Inflammatory macrophage treated with lipopolysaccharide for 4 hours (primary cell): ENCODE measurements around the gene CDH8.
"Not testable (repeated sequence)": the region's sequence is repeated elsewhere in the genome, so short reads cannot be mapped to it uniquely, and the experiment has no call there.

Experiments
- DNase-seq: peaks from one replicate; pipeline ENCODE4 v3.0.0-alpha.2; 2020

Gene CDH8

DNA sequence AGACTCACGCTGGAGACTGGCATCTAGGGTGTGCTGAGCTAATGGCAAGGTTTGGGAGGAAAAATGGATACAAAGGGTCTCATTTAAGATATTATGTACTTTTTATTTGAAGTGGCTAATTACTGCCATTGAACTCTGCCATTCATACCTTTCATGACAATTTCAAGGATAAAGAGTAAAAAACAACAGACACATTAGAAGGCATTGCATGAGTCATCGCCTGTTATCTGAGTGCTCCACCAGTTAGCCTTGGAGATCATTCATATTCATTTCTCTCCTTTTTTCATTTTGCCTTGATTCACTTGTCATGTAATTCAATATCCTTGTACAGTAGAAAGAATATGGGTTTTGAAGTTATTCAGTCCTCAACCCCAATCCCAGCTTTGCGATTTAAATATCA lies 109.5 kb downstream of the CDH8 start:
- no peak for DNase-seq

DNA sequence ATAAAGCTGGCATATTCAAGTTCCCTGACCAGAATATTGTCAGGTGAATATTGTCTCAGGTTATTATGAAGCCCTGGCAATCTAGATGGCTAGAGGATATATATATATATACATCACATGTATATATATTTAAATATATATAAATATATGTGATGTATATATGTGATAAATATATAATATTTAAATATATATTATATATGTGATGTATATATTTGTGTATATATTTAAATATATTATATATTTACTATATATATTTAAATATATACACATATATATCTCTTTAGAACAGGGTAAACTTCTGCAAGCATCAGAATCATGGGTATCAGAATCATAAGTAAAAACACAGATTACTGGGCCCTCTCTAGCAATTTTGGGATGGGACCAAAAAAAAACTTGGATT lies 112.6 kb downstream of the CDH8 start:
- no peak for DNase-seq

DNA sequence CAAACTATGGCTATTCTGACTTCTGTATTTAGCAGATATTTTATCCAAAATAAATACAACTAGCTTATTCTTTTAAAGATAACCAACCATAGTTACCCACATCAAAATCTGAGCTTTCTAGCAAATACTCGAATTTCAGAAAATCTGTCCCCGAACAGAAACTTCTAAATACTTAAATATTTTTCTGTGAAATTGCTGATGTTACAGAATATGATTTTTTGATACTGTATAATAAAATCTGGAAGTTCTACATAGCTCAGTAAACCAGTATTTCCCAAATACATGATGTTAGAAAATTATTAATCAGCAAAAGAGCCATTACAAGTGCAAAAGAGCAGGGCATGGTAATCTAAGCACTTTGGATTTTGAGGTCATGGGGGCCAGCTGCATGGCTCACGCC lies 114.9 kb downstream of the CDH8 start:
- DNase-seq: no peak

DNA sequence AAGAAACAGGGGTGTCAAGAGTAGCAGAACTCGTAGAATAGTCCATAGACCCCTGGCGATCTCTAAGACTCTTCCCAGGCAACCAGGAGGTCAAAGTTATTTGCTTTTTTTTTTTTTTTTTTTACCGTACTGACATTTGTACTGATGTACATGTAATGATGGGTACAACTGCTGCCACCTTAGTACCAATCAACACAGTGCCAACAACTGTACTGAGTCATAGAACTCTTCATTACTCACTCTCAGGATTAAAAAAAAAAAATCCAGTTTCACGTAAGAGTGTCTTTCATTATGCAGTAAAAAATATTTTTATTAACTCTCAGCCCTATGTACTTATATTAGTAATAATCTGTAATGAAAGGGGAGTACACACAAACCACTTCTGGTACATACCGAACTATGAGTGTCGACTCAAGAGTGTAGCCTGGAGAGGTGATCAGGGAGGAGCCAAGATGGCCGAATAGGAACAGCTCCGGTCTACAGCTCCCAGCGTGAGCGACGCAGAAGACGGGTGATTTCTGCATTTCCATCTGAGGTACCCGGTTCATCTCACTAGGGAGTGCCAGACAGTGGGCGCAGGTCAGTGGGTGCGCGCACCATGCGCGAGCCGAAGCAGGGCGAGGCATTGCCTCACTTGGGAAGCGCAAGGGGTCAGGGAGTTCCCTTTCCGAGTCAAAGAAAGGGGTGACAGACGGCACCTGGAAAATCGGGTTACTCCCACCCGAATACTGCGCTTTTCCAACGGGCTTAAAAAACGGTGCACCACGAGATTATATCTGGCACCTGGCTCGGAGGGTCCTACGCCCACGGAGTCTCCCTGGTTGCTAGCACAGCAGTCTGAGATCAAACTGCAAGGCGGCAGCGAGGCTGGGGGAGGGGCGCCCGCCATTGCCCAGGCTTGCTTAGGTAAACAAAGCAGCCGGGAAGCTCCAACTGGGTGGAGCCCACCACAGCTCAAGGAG lies 118.1 kb downstream of the CDH8 start:
- not testable (repeated sequence) for DNase-seq

DNA sequence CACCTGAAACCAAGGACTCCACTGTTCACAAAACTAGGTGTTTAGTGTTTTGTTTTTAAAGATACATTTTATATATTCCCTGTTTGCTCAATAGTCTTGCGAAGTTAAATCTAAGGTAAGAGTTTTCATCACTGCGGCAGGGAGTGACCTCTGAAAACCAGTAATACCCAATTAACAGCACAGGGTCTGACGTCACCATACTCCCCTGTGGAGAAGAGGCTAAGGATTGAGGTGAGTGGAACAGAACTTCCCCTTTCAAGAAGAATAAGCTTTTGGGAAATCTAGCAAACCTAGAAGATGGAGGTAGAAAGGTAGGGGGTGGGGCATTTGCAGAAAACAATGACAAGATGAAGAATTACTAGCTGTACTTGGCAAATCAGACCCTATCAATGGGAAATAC lies 120.7 kb downstream of the CDH8 start:
- no peak for DNase-seq

DNA sequence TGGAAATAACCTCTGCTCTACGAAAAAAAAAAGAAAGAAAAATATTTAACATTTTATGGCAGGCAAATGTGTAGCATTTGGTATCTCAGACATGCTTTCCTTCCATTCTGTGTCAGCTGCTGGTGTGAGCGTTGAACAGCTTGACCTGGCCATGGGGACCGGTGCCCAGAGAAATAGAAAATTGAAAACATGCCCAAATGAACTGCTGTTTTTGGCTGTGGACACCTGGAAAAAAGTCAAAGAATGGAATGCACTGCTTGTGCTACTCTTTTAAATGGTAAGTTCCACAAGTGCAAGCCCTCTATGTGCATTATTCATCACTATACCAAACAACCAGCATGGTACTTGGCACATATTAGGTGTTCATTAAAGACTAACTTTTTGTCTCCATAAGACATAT lies 127.2 kb downstream of the CDH8 start:
- no peak for DNase-seq

DNA sequence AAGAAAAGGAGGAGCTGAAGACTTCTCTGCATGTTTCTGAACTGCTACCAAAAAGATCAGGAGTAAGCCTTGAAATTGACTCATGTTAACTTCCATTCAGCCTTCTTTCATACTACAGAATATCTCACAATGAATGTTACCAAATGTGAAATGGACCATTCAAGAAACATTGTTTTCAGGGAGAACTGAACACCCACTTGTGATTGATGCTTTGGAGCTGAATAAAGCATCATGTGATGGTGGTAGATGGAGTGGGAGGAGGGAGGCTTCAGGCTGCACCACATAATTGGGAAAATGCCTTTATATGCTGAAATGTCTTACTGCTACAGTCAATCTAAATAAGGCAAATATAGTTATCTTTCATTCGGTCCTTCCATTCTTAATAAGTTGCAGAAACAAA lies 127.8 kb downstream of the CDH8 start:
- DNase-seq: no peak

DNA sequence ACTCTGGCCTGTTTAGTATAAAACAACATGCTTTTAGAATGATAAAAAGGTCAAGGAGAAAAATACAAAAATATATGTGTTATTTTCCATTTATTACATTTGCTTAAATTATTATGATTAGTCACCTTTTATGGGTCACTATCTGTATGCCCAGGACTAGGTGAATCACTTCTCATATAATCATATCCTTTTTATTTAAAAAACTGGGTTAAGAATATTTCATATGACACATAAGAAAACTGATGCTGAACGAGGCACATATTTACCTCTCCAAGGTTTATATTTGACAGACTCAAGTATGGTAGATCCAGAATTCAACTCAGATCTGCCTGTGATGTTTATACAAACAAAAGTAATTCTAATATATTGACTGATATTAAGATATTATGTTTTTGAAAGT lies 134.5 kb downstream of the CDH8 start:
- DNase-seq: no peak

DNA sequence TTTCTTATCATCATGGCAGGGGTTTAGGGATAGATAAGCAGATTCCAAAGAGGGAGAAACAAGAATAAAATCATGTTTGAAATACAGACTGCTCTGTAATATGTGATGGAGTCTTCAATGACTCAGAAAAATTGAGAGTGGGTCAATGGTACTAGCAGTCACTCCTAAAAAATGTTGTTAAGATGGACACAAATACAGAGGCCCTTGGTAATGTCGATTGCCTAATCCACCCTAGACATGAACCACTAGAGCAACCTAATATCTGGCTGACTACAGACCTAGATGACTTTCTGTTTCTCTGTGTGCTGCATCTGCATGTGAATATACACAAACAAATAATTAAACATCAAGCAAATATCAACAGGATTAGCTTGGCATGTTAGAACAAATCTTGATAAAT lies 135.8 kb downstream of the CDH8 start:
- DNase-seq: no peak

DNA sequence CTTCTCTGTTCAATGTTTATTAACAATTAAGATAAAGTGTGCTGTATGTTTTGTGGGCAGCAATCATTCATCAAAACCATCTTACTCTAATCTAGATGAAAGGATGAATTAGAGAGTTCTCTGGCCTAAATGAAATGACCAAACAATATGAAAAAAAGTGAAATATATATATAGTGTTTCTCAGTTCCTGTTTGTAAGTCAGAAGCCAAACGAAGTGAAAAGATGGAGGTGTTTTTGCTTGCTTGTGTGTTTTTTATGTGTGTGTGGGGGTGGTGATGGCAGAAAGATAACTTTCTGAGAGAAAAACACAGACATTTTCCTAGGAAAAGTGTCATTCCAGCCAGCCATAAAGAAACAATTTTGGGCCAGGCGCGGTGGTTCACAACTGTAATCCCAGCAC lies 138.6 kb downstream of the CDH8 start:
- DNase-seq: no peak

DNA sequence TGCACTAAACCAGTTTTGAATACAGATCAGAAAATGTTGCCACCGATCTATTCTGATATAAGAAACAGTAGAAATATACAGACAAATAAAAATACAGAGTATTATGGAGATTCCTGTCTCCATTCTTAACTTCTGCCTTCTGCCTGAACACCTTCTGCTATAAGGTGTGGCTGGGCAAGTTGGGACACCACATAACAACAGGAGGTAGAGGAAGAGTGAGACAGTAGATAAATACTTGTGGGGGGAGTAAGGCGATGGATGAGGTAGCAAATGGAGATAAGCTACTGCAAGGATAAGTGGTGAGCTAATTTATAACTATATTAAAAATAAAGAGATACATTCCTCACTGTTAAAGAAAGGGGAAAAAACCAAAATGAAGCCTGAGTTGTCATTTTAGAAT lies 143.7 kb downstream of the CDH8 start:
- no peak for DNase-seq

DNA sequence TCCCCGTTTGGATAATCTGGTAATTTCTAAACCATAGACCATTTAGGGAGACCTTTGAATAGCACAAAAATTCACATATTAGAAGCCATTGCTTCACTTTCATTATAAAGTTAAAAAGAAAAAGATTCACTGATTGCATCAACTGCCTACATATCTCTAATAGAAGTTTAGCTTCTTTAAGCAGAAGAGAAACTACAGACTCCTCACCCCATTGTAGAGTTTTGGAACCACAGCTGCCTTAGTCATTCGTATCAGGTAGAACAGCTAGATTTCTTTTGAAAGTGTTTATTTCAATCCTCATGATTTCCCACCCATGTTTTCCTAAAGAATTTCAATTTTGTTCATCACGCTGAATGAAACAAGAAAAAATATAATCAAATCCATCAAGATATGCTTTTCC lies 144.8 kb downstream of the CDH8 start:
- DNase-seq: peak; percentile 39

DNA sequence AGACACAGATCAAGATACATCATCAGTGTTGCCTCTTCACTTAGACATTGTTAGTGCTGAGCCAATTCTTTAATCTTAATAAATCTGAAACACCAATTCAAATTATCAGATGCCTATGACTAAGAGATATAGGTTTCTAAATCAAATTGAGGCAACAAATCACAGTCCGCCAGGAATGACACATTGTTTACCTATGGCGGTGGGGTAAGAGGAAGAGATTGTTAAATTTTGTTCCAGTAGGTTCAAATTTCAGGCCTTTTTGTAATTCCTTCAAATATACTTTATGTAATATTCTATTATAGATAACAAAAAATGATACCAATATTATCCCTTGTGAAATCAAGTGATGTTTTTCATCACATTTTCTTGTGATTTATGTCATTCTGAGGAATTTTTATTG lies 145.9 kb downstream of the CDH8 start:
- DNase-seq: no peak

DNA sequence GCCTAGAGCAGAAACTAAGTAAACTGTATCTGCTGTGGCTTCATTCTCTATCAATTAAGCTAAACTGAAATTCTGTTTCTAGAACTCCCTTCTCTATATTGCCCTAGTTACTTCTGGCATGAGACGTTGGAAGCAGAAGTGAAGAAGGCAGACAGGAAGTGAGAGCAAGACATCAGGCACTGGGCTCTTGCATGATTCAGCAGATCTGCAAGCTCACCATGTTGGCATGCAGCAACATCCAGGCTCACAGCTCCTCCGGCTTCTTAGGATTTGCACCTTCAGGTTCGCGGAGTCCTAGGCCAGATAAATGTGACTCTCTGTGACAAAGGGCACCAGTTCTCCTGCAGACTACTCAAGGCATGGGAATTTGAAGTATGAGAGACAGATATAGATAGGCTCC lies 148.3 kb downstream of the CDH8 start:
- peak; percentile 78 for DNase-seq

DNA sequence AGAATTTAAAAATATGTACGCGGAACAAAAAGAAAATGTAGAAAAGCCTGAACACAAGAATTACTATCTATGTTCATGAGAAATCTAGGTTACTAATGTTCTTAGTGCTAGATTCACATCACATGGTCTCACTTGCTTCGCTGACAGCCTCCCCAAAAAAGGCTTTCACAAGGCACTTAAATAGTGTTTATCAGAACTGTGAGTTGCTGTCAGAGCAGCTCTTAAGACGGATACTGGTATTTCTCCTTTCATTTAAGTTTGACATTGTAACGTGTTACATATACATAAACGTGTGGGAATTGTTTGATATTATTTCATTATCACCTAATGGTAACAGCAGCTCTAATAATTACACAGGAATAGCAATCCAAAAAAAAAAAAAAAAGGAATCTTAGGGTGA lies 150.9 kb downstream of the CDH8 start:
- DNase-seq: no peak

DNA sequence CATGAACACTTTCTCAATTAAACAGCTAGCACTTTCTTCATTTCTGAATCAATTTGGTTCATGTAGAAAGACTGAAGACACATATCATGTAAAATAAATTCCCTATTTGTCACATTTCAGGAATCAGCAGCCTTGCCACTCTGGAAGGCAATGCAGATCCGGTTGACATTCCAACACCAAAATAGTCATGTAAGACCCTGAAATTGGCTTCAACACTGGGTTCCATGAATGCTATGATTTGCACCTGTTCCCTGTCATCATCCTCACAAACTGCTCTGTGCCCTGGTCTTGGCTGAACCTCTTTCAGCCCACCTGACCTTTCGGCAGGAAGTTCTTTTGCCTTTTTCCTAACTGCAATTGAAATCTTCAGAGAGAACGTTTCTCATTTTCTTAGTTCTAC lies 156.9 kb downstream of the CDH8 start:
- no peak for DNase-seq

DNA sequence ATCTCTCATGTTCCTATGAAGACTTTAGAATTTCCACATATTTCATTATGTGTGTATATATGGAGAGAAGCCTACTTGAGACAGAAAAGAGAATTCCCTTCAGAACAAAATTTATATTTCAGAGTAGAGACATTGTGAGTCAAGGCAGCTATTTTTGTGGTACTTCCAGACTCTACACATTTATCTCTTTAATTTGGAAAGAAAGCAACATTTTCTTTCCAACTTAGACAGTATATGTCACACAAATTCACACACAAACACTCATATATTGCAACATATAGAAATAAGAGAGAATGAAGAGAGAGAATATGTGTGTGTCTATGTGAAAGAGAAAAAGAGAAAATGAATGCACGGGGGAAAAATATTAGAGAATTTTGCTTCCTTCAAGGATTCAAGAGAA lies 158.8 kb downstream of the CDH8 start:
- no peak for DNase-seq

DNA sequence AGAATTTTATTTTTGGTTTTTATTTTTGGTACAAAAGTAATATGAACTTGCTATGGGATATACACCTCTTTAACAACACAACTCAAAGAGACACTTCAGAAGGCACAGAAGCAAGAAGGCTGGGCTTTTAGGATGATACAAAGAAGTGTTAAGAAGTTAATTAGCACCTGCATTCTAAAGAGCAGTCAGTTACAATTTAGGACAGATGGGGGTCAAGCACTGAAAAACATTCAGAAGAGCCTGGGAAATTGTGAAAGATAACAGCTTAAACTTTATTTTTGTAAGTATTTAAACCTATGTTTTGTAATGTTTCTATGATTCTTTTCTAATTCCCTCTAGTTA lies 163.5 kb downstream of the CDH8 start:
- DNase-seq: no peak

DNA sequence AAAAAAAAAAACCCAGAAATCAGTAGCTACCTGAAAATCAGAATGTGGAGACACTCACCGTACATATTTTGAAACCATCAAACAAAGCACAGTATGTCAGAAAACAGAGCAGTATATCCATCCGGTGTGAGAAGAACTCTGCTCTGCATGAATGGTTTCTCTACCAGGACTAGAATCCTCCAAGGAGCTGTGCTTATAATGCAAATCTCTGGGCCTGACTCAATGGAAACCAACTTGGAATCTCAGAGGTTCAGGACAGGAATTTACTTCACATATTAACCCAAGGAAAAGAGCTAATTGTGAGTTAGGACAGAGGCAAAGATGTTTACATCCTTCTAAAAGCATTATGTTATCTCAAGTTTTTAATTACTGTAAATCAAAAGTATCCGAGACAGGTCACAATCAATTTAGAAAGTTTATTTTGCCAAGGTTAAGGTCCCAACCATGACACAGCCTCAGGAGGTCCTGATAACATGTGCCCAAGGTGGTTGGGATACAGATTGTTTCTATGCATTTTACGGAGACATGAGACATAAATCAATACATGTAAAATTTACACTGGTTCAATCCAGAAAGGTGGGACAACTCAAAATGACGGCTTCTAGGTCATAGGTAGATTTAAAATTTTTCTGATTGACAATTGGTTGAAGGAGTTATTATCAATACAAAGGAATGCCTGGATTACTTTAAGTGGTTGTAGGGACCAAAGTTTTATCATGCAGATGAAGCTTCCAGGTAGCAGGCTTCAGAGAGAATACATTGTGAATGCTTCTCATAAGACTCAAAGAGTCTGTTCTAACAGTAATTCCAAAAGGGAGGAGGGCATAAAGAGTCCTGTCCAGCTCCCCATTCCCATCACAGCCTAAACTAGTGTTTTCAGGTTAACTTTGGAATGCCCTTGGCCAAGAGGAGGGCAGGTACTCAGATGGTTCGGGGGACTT lies 164.1 kb downstream of the CDH8 start:
- DNase-seq: no peak

DNA sequence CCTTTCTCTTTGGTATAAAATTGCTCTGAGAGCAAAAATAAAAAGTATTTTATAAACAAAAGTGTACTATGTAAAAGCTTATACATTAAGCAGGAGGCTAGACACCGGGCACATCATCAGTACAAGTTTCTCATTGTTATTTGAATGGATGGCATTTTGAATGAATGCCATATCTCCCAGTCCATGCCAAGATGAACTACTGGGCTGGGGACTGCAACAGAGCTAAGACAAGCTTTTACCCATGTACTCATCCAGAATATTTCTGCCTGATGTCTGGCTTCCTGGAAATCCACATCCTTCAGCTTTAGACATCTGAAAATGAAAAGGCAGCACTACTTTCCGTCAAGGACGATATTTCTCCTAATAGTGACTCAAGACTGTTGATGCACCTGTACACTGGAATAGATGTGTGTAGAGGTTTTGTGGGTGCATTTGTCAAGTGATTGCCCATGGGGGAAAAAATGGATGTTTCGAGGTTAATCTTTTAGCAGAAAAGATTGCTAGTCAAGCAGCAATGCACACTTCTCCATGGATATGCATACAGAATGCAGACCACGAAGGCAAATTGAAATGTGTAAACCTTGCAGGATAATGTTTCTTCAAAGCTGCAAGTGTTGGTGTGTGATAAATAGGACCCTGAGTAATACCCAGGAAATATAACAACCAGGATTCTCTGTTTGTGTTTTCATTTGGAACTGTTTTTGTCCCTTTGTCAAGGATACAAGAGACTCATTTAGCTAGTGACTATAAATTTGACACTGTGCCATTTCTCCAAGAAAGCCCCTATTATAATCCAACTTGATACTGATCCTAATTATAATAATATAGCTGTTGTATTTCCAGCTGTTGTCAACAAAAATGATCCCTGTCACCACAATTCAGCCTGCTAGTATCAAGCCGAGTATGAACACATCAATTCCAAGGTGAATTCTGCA lies 173.8 kb downstream of the CDH8 start:
- no peak for DNase-seq

DNA sequence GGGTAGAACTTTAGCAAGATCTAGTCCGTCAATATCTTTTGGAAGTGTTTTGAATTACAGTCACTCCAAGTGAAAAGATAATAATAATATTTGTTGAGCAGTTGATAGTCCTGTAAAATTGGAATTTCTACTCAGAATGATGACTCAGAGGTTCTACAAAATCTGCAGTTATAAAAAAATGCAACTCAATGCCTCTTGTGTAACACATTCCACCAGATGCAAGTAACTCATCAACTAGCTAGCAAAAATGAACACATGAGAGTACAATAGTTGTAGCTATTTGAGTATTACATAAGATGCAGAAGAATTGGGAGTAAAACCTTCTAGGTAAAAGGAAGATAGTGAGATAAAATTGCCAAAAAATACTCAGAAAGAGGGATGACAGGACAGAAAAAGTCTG lies 177.2 kb downstream of the CDH8 start:
- no peak for DNase-seq

DNA sequence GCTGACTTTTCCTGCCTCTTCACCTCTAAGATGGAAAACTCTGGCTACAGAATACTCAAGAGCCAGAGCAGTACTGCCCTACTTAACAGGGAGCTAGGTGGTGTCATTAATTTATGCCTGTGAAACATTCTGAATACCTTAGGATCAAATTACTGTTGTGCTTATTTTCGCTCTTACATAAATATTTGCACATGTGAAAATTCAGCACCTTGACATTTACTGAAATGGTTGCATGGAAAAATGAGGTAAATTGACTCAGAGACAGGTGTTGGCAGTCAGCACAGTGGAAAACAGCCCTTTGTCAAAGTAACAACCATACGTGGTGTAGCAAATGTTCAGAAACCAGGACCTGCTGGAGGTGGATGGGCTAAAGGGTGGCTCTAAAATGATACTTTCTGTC lies 193.6 kb downstream of the CDH8 start:
- no peak for DNase-seq

DNA sequence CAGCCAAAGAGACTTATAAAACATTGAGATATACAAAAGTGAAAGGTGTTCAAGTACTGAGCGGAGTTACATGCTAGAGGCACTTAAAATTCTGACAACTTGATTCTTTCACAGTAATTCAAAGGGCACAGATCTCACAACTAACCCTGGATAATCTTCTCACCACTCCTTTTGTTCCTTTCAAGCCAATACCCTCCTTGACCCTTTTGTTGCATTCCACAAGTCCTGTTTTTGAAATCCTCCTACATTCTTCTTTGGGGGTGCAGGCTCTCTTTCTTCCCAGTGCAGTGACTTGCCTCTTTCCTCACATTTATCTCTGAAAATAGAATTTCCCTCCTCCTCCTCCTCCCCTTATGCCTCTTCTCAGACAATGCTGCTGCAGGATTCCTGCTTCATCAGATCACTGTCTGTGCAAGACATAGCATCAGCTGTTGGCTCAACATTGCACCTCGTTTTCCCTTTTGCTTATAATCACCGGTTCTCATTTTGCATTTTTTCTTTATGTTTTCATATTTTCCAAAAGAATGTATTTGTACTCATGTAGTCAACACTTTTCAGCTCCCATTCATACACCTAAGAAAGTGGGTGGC lies 199.3 kb downstream of the CDH8 start:
- DNase-seq: no peak
